ENCODE data around the gene MTHFD2L.

DNA sequence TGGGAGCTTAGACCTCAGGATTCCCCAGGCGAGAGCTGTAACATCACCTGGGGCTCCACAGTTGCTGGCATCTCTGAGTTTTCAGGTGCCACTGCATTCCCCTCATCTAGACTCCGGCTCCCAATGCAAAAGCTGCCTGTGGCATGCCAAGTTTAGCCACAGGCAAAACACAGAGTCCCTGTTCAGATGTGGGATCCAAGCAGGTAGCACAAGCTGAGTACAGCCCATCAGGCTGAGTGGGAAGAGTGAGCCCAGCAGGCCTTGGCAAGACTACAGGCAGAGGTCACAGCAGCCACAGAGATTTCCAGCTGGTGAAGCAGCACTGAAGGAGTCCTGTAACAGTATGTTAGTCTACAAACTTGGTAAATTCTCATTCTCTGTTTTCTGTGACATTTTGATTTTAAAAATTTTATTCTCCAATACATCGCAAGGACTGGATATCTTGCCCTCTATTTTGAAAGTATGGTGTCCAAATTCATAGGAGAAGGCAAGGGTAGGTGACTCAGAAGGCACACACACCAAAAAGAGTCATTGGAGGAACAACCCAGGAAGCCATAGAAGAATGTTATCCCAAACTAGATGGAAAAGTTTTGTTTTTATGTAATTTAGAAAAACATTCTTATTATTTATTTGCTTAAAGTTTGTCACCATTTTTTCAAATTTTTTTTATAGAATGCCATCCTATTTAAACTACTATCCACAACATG lies 45.4 kb upstream of the MTHFD2L start:
- TF ChIP-seq ZFP37 (tag by site-specific recombination; IDR thresholded peaks at IDR 0.05): no peak
- TF ChIP-seq, protein P1, sequence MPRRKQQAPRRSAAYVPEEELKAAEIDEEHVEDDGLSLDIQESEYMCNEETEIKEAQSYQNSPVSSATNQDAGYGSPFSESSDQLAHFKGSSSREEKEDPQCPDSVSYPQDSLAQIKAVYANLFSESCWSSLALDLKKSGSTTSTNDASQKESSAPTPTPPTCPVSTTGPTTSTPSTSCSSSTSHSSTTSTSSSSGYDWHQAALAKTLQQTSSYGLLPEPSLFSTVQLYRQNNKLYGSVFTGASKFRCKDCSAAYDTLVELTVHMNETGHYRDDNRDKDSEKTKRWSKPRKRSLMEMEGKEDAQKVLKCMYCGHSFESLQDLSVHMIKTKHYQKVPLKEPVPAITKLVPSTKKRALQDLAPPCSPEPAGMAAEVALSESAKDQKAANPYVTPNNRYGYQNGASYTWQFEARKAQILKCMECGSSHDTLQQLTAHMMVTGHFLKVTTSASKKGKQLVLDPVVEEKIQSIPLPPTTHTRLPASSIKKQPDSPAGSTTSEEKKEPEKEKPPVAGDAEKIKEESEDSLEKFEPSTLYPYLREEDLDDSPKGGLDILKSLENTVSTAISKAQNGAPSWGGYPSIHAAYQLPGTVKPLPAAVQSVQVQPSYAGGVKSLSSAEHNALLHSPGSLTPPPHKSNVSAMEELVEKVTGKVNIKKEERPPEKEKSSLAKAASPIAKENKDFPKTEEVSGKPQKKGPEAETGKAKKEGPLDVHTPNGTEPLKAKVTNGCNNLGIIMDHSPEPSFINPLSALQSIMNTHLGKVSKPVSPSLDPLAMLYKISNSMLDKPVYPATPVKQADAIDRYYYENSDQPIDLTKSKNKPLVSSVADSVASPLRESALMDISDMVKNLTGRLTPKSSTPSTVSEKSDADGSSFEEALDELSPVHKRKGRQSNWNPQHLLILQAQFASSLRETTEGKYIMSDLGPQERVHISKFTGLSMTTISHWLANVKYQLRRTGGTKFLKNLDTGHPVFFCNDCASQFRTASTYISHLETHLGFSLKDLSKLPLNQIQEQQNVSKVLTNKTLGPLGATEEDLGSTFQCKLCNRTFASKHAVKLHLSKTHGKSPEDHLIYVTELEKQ (tag by site-specific recombination; IDR thresholded peaks at IDR 0.05; ENCODE audit: borderline replicate concordance): no peak
- TF ChIP-seq WT1 (tag by site-specific recombination; IDR thresholded peaks at IDR 0.05): no peak
- TF ChIP-seq ZNF423 (tag by site-specific recombination; IDR thresholded peaks at IDR 0.05): no peak
- TF ChIP-seq, protein P2, sequence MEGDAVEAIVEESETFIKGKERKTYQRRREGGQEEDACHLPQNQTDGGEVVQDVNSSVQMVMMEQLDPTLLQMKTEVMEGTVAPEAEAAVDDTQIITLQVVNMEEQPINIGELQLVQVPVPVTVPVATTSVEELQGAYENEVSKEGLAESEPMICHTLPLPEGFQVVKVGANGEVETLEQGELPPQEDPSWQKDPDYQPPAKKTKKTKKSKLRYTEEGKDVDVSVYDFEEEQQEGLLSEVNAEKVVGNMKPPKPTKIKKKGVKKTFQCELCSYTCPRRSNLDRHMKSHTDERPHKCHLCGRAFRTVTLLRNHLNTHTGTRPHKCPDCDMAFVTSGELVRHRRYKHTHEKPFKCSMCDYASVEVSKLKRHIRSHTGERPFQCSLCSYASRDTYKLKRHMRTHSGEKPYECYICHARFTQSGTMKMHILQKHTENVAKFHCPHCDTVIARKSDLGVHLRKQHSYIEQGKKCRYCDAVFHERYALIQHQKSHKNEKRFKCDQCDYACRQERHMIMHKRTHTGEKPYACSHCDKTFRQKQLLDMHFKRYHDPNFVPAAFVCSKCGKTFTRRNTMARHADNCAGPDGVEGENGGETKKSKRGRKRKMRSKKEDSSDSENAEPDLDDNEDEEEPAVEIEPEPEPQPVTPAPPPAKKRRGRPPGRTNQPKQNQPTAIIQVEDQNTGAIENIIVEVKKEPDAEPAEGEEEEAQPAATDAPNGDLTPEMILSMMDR (tag by site-specific recombination; IDR thresholded peaks at IDR 0.05): no peak
- TF ChIP-seq ZNF274 (IDR thresholded peaks at IDR 0.05; ENCODE audit: low read length): no peak
- no peak for TF ChIP-seq ZNF274 (tag by site-specific recombination; IDR thresholded peaks at IDR 0.05; ENCODE audit: borderline replicate concordance)
- TF ChIP-seq, protein P3, sequence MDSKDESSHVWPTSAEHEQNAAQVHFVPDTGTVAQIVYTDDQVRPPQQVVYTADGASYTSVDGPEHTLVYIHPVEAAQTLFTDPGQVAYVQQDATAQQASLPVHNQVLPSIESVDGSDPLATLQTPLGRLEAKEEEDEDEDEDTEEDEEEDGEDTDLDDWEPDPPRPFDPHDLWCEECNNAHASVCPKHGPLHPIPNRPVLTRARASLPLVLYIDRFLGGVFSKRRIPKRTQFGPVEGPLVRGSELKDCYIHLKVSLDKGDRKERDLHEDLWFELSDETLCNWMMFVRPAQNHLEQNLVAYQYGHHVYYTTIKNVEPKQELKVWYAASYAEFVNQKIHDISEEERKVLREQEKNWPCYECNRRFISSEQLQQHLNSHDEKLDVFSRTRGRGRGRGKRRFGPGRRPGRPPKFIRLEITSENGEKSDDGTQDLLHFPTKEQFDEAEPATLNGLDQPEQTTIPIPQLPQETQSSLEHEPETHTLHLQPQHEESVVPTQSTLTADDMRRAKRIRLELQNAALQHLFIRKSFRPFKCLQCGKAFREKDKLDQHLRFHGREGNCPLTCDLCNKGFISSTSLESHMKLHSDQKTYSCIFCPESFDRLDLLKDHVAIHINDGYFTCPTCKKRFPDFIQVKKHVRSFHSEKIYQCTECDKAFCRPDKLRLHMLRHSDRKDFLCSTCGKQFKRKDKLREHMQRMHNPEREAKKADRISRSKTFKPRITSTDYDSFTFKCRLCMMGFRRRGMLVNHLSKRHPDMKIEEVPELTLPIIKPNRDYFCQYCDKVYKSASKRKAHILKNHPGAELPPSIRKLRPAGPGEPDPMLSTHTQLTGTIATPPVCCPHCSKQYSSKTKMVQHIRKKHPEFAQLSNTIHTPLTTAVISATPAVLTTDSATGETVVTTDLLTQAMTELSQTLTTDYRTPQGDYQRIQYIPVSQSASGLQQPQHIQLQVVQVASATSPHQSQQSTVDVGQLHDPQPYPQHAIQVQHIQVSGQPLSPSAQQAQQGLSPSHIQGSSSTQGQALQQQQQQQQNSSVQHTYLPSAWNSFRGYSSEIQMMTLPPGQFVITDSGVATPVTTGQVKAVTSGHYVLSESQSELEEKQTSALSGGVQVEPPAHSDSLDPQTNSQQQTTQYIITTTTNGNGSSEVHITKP (tag by site-specific recombination; IDR thresholded peaks at IDR 0.05): no peak
- no peak for TF ChIP-seq ZNF138 (tag by site-specific recombination; IDR thresholded peaks at IDR 0.05; ENCODE audit: borderline replicate concordance)
- TF ChIP-seq ZBTB20 (tag by site-specific recombination; IDR thresholded peaks at IDR 0.05): no peak
